ENCODE data around the gene RSU1.

The RSU1 gene

GRCh38 chr10:16679511-16679910, 137.7 kb downstream of the RSU1 start:
- ATAC-seq: no peak
- TF ChIP-seq PATZ1 (CRISPR knock-in tag; IDR thresholded peaks at IDR 0.05; ENCODE audit: borderline replicate concordance): no peak
- no peak for TF ChIP-seq TSHZ2 (CRISPR knock-in tag; IDR thresholded peaks at IDR 0.05)
- TF ChIP-seq ZFP3 (CRISPR knock-in tag; IDR thresholded peaks at IDR 0.05): no peak
- no peak for TF ChIP-seq ZNF70 (CRISPR knock-in tag; IDR thresholded peaks at IDR 0.05)
- TF ChIP-seq ARNTL (CRISPR knock-in tag; IDR thresholded peaks at IDR 0.05; ENCODE audit: borderline replicate concordance, low read depth): no peak
- no peak for TF ChIP-seq ZC3H10 (CRISPR knock-in tag; IDR thresholded peaks at IDR 0.05)
- TF ChIP-seq PPARA (CRISPR knock-in tag; IDR thresholded peaks at IDR 0.05; ENCODE audit: borderline replicate concordance): no peak
- no peak for TF ChIP-seq POU6F1 (CRISPR knock-in tag; IDR thresholded peaks at IDR 0.05; ENCODE audit: borderline replicate concordance, low read depth)

- no peak for ATAC-seq
- no peak for TF ChIP-seq ZC3H10 (CRISPR knock-in tag; IDR thresholded peaks at IDR 0.05)
- TF ChIP-seq POU6F1 (CRISPR knock-in tag; IDR thresholded peaks at IDR 0.05; ENCODE audit: borderline replicate concordance, low read depth): no peak
- TF ChIP-seq ZNF70 (CRISPR knock-in tag; IDR thresholded peaks at IDR 0.05): no peak
- no peak for TF ChIP-seq CSRNP3 (CRISPR knock-in tag; IDR thresholded peaks at IDR 0.05)
- no peak for TF ChIP-seq ESRRG (CRISPR knock-in tag; IDR thresholded peaks at IDR 0.05)
- no peak for TF ChIP-seq TCF4 (CRISPR knock-in tag; IDR thresholded peaks at IDR 0.05; ENCODE audit: borderline replicate concordance)
- TF ChIP-seq GLIS3 (CRISPR knock-in tag; IDR thresholded peaks at IDR 0.05): no peak
- no peak for TF ChIP-seq TSHZ2 (CRISPR knock-in tag; IDR thresholded peaks at IDR 0.05)
- TF ChIP-seq ZFP30 (CRISPR knock-in tag; IDR thresholded peaks at IDR 0.05): no peak
Observed at GRCh38 chr10:16675334-16675733, 141.9 kb downstream of the RSU1 start.

- no peak for ATAC-seq
Observed at GRCh38 chr10:16674147-16674703, 143.0 kb downstream of the RSU1 start.

More at GRCh38 chr10:16674147-16674703, 143.0 kb downstream of the RSU1 start:
- TF ChIP-seq ZC3H10 (CRISPR knock-in tag; IDR thresholded peaks at IDR 0.05) (no peak), SNAI2 (CRISPR knock-in tag; IDR thresholded peaks at IDR 0.05) (no peak), CREB5 (CRISPR knock-in tag; IDR thresholded peaks at IDR 0.05; ENCODE audit: low read depth) (no peak), CSRNP3 (CRISPR knock-in tag; IDR thresholded peaks at IDR 0.05) (no peak), TSHZ2 (CRISPR knock-in tag; IDR thresholded peaks at IDR 0.05) (no peak), ZFP30 (CRISPR knock-in tag; IDR thresholded peaks at IDR 0.05) (no peak), ESRRG (CRISPR knock-in tag; IDR thresholded peaks at IDR 0.05) (no peak), GLIS3 (CRISPR knock-in tag; IDR thresholded peaks at IDR 0.05) (no peak), ZFP3 (CRISPR knock-in tag; IDR thresholded peaks at IDR 0.05) (no peak), TCF4 (CRISPR knock-in tag; IDR thresholded peaks at IDR 0.05; ENCODE audit: borderline replicate concordance) (no peak)
